Thyroid gland (tissue), 4 donors: ENCODE measurements around the gene KLK3.

ENCODE experiments used
- POLR2A ChIP-seq, 2 donors: fragments of 450-650 bp; IDR thresholded peaks; one replicate each; pipeline ENCODE4 v1.6.1; 2017; ENCODE audit warnings: antibody characterized with exemption in 2 of 2, mild to moderate bottlenecking in 2 of 2, moderate library complexity in 1 of 2
- TF ChIP-seq, protein P1 (sequence below), 6 experiments: fragments of 200-600 bp in 3 of 6; fragments of 450-650 bp in 3 of 6; sonication (generic) in 3 of 6; IDR thresholded peaks; one replicate each; pipeline ENCODE4 v1.5.1; 2016 to 2019; ENCODE audit warnings: antibody characterized with exemption in 6 of 6, mild to moderate bottlenecking in 2 of 6, inconsistent platforms in 1 of 6, moderate library complexity in 1 of 6

DNA sequence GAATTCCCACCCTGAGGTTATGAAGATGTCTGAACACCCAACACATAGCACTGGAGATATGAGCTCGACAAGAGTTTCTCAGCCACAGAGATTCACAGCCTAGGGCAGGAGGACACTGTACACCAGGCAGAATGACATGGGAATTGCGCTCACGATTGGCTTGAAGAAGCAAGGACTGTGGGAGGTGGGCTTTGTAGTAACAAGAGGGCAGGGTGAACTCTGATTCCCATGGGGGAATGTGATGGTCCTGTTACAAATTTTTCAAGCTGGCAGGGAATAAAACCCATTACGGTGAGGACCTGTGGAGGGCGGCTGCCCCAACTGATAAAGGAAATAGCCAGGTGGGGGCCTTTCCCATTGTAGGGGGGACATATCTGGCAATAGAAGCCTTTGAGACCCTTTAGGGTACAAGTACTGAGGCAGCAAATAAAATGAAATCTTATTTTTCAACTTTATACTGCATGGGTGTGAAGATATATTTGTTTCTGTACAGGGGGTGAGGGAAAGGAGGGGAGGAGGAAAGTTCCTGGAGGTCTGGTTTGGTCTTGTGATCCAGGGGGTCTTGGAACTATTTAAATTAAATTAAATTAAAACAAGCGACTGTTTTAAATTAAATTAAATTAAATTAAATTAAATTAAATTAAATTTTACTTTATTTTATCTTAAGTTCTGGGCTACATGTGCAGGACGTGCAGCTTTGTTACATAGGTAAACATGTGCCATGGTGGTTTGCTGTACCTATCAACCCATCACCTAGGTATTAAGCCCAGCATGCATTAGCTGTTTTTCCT lies 7.0 kb downstream of the KLK3 start:
- TF ChIP-seq, protein P1, sequence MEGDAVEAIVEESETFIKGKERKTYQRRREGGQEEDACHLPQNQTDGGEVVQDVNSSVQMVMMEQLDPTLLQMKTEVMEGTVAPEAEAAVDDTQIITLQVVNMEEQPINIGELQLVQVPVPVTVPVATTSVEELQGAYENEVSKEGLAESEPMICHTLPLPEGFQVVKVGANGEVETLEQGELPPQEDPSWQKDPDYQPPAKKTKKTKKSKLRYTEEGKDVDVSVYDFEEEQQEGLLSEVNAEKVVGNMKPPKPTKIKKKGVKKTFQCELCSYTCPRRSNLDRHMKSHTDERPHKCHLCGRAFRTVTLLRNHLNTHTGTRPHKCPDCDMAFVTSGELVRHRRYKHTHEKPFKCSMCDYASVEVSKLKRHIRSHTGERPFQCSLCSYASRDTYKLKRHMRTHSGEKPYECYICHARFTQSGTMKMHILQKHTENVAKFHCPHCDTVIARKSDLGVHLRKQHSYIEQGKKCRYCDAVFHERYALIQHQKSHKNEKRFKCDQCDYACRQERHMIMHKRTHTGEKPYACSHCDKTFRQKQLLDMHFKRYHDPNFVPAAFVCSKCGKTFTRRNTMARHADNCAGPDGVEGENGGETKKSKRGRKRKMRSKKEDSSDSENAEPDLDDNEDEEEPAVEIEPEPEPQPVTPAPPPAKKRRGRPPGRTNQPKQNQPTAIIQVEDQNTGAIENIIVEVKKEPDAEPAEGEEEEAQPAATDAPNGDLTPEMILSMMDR (IDR thresholded peaks at IDR 0.05): no peak
- TF ChIP-seq POLR2A (IDR thresholded peaks at IDR 0.05): no peak
